NCI-H2196 (cell line): ENCODE results near the gene GATA3.

Experiments
- DNase-seq: peaks from one replicate; lab custom pipeline; 2025; ENCODE audit not compliant: unreplicated experiment; lab: John Stamatoyannopoulos, UW

The GATA3 gene

DNA sequence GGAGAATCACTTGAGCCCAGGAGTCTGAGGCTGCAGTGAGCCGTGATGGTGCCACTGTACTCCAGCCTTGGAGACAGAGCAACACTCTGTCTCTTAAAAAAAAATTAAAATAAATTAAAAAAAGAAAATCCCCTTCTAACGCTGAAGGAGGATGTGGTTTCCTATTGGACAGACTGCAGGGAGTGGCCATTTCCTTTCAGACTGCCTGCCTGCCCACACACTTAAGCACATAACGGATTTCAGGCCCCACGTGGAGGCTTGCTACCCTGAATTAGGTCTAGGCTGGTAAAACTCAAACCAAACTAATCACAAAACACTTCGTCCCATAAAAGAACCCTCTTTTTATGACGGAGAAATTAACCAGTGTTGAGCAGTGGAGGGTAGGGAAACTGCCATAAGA, 34.0 kb downstream of the GATA3 start:
- DNase-seq = no peak

DNA sequence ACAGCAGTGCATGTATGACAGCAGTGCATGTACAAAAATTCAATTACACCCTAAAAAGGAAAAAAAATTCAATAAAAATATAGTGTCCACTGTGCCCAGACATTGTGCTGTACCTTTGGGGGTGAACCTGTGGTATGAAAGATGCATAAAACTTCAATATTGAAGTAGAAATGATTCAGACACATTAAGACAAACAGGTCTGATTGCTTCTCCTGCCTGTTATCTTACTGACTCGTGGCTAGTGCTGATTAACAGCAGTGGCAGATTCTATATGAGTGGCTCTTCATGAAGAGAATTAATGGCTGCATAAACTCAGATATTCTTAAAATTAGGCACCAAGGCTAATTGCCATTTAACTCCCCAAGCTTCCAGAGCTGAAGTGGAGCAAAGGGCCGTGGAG, 37.9 kb downstream of the GATA3 start:
- DNase-seq = no peak

DNA sequence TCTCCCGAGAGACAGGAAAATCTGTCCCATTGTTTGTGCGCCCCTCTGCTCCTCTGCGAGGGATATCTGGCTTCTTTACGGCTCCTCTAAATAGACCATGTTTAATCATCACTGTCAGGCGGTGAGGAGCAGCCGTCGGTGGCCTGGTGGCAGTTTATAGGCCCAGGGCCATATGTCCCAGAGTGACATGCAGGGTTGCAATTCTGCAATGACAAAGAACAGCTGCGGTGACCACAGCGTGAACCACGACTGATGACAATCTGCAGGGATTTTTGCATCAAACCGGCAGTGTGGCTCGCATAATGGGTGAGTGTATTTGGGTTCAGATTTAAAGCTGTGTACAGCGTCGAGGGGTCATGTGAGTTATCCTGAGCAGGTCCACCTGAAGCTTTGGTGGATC, 41.5 kb downstream of the GATA3 start:
- DNase-seq = no peak

DNA sequence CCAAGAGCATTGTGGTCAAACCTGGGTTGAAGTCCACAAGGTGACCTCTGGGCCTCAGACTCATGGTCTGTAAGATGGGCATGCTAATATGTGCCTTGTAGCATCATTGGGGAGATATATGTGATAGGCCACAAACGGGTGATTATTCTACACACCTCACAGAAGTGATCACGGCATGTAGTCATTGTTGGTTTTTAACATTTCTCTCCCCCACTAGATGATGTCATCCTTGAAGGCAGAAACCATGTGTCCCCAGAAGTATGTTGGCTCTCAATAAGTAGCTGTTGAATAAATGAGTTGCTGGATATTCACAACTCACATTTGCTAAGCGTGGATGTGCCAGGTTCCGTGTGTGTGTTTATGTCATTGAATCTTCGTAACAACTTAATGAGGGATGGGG, 42.4 kb downstream of the GATA3 start:
- DNase-seq = no peak

DNA sequence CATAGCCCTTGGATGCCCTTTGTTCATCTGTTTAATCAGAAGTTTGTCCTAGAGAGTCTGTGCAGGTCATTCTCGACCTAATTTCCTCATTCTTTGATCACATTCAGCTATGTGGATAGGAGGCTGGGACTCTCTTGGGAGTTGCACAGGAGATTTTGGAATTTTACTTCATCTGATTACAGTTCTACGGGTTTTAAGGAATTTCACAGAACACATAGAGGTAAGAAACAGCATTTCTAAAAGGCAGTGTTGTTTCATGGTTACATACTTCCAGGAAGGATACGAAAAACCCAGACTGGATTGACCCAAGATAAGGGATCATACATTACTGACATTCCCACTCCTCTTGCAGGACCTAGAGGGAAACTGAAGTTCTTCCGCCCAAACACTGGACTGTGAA, 45.9 kb downstream of the GATA3 start:
- no peak for DNase-seq

DNA sequence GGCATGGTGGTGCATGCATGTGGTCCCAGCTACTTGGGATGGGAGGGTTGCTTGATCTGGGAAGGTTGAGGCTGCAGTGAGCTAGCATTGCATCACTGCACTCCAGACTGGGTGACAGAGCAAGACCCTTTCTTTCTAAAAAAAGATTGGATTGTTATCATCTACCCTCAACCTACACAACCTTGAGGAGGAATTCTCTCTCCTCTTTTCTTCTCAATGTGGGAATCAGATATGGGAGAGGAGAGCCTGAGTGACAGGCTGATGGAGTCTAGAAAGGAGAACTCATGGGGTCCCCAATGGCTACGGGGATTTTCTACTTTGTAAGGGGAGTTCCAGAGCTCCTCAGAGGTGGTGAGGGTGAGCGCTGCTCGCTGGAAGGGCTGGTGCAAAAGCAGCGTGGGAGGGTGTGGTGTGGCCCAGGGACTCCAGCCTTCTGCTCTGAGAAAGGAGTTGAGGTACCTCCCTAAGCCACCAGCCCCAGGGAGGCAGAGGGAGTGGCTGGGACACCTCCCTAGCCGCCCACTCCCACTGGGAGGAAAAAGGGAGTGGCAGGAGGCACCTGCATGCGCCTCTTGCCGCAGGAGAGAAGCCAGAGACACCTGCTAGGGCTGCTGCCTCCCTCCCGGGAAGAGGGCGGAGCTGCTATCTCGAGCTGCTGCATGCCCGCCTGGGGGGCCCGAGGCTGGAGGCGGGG, 48.4 kb downstream of the GATA3 start:
- no peak for DNase-seq

DNA sequence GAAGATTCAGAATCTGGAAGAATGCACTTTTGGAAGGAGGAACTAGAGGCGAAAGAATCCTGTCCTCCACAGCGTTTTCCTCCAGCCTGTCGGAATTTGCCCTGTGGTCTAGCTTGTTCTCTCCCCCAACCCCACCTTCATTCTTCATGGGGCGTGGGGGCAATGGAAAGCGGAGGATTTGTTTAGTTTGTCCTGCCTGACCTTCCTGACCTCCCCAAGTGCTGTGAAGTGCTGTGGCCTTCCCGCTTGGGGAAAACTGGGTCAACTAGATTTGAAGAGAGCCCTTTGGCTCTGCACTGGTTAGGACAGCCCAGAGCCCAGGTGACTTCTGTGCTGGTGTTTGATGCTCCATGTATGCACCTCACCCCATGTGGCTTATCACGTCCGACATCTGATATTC, 49.1 kb downstream of the GATA3 start:
- no peak for DNase-seq

DNA sequence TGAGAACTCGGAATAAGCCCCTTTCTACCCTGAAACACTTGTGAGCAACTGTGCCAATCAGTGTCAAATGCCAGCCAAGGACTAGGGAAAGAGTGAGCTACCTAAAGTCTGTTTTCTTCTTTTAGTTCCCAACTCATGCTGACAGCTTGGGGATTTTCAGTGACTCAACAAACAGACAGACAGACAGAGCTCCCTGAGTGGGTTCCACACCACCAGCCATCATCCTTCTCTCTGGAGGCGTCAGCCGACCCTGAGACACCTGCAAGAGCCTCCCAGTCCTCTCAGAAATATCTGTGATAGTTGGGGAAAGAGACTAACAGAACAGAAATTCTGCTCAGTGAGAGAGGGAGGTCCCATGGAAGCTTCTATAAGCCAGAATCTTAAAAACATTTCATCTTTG, 49.5 kb downstream of the GATA3 start:
- DNase-seq = no peak

DNA sequence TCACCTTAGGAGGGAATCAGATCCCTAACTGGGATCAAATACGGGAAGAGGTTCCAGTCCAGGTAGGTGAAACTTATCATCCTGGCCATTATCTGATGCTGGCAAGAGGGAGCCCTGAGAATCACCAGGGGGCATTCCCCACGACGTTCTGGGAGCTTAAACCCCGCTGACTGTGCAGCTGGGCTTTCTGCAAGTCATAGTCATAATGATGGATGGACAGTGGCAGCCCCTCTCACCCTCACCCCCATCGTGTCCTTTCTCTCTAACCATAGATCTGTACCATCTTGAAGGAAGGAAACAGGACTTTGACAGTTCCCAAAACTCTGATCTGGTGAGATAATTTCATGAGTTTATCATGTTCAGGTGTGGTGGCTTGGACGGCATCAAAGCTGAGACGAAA, 50.2 kb downstream of the GATA3 start:
- DNase-seq = no peak

DNA sequence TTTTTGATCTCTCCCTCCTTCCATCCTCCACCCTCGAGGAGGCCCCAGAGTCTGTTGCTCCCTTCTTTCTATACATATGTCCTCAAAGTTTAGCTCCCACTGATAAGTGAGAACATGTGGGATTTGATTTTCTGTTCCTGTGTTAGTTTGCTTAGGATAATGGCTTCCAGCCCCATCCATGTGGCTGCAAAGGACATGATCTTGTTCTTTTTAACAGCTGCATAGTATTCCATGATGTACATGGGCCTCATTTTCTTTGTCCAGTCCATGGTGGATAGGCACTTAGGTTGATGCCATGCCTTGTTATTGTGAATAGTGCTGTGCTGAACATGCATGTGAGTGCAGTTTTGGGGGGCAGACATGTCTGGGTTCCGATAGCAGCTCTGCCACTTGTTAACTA, 51.4 kb downstream of the GATA3 start:
- DNase-seq = no peak

DNA sequence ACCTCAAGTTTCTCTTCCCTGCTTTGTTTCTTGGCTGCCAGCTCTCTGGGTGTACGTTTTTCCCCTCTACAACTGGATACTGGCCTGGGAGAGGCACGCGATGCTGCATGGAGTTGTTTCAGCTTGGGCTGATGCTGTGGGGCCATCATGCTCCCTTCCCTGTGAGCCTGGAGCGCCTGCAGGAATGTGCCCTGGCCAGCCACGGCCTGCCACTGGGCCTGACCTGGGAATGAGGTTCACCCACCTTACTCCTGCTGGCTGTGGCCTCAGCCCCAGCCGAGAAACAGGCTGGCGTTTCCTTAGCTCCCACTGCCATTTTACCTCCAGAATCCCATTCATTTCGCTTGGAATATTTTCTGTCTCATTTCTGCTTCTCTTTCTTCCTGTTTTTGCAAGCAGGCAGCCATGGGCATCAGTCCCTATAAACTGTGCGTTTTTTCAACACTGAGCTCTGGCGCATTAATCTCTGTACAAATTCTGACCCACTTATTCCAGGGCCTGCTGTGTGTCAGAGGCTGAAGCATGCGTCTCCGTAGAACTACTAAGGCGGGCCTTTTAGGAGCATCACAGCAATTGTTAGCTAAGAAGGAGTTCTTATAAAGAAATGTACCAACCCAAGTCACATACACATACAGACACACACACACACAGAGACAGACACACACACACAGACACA, 57.9 kb downstream of the GATA3 start:
- no peak for DNase-seq

DNA sequence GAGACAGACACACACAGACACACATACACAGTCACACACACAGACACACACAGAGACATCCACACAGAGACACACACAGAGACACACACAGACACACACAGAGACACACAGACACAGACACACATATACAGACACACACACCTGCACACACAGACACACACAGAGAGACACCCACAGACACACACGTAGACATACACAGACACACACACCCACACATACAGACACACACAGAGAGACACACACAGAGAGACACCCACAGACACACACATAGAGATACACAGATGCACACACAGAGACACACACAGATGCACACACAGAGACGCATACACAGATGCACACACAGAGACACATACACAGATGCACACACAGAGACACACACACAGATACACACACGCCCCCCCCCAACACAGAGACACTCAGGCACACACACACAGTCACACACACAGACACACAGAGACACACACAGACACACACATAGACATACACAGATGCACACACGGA, 58.5 kb downstream of the GATA3 start:
- no peak for DNase-seq

DNA sequence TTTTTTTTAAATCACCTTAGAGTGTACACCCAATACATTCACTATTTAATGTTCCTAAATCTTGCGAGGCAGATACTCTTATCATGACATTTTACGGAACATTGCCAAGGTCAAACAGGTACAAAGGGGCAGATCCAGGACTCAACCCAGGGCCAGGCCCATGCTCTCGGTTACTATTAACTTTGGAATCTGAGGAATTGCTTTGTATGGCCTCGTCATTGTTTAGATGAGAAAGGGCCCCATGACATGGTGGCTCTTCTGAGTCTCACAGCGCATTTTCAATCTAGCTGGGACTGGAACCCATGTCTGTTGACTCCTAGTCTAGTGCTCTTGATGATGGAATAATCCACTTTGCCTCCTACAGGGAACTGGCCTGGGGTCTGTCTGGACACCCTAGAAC, 59.1 kb downstream of the GATA3 start:
- no peak for DNase-seq

DNA sequence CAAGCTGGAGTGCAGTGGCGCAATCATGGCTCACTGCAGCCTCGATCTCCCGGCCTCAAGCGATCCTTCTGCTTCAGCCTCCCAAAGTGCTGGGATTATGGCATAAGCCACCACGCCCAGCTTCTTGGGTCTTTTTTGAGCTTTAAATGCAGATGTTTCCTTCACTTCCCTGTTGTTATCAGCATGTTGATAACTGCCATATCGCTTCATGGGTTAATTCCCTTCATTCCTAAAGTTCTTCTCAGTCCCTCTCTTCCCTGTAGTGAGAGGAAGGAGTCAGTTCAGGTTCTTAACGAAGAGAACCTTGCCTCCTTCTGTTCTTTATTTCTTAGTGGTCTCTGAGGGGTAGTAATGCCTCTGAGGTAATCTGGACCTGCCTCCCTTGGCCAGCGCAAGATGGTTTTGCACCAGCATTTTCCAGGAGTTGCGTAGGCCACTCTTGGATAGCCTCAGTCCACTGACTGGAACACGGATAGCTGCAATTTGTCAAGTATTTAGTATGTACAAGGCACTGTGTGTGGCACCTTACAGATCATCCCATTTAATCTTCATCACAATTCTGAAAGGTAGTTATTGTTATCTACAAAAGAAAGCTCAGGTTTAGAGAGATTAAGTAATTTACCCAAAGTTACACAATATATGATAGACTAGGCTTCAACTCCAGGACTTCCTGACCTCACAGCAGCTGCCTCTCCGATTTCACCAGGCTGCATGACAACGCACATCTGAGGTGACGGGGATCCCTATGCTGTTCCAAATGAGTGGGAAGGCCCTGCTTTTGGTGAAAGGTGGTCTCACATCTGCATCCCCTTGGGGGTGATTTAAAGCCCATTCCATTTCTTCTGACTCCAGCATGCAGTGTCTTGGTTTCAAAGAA, 60.5 kb downstream of the GATA3 start:
- no peak for DNase-seq

DNA sequence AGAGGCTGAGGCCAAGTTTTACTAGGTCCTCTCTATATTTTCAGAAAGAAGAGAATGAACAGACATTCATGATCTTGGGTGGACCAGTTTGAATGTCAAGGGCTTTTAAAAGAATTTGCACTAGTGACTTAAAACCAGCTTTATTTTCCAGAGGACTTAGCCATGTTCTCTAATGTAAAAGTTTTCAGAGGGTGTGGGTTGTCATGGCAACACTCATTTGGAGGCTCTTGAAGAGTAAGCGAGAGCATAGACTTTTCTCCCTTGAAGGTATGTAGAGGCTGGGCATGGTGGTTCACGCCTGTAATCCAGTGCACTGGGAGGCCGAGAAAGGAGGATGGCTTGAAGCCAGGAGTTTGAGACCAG, 61.1 kb downstream of the GATA3 start:
- DNase-seq = no peak

DNA sequence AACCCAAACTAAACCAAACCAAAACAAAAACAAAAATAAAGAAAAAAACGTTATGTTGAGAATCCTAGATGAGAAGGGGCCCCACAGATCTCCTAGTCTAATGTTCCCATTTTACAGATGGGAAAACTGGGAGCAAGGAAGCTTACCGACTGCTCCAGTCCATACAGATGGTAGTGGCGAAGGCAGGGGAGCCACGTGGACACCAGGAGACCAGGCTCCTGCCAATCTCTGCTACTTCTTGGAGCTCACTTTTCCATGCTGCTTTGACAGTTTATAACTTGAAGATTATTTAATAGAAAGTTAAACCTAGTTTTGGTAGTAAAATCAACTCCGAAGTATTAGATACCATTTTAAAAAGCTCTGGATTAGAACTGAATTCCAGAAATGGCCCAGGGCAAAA, 62.0 kb downstream of the GATA3 start:
- no peak for DNase-seq

DNA sequence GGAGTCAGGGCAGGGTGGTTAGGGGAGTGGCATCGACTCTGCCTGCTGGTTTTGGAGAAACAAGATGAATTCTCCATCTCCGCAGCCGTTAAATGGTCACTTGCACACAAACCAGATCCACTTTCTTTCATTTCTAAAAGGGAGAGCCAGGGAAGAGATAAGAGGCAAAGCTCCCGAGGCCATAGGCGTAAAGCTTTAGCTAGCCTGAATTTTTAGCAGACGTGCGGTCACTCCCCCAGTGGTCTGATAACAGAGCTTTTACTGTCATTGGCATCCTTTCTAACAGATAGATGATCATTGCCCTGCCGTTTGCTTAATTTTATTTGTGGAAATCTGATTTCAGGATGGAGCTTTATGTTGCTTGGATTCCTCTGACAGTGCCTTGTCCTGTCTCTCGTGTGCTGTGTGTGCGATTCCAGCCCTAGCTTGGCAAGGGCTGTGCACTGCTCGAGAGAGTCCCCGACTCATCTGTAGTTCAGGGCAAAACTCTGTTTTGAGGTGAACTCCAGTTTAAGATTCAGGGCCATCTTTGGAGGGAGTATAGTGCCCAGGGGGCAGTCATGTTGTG, 62.5 kb downstream of the GATA3 start:
- DNase-seq = no peak

DNA sequence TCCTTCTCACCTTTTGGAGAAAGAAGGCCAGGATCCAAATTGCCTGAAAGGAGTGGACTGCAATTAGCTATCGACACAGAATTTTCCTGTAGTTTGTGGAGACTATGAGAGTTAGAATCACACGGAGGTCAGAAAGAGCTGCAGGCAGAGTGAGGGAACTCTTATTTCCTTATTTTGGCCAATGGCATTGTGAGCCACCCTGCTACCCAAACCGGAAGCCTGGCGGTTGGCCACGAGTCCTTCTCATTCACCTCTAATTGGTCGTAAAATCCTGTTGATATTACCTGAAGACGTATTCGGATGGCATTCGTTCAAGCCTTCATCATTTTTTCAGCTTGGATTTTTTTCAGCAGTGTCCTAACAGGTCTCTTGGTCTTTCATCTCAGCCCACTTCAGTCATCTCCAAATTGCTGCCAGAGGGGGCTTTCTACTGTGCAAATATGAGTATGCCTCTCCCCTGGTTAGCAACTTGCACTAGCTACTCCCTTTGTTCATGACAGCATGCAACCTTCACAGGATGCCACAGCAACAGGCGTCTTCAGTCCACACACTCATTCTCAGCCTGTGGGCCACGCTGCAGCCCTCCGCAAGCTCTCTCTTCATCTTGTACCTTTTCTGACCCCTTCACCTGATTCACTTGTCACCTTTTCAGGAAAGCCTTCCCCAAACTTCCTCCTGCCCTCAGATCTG, 66.9 kb downstream of the GATA3 start:
- DNase-seq = no peak

DNA sequence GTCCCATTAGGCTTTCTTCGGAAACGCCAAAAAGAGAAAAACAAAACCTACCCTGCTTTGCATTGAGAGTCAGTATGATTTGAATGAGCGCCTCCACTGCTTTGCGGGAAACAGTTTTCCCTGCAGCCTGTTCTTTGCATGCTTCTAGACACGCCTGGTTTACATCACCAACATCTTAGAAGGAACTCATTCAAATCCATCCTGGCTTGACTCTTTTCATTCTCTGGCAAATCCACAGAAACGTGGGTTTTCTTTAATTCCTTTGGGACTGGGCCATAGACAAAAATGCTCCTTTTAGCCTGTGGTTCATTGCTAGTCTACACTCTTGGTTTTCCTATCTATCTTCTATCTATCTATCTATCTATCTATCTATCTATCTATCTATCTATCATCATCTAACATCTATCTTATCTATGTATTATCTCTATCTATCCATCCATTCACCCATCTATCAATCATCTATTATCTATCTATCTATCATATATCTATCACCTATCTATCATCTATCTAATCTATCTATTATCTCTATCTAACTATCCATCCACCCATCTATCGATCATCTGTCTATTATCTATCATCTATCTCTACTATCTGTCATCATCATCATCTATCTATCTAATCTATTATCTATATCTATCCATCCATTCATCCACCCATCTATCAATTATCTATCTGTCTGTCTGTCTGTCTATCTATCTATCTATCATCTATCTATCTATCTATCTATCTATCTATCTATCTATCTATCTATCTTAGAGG, 68.3 kb downstream of the GATA3 start:
- no peak for DNase-seq

DNA sequence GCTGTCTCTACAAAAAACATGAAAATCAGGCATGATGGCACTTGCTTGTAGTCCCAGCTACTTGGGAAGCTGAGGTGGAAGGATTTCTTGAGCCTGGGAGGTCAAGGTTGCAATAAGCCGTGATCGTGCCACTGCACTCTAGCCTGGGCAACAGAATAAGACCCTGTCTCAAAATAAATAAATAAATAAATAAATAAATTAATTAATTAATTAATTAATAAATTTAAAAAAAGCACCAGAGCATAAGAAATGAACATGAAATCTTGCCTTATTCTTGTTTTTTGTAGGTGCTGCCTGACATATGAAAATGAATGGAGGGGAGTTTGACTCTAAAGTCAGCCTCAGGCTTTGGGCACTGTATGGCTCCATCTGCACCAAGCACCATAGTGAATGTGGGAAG, 69.9 kb downstream of the GATA3 start:
- DNase-seq = no peak
